DMS 273 treated with DMSO at 0.1 percent for 48 hours (cell line): ENCODE data around the gene MOV10L1.
"Not testable (repeated sequence)": the region's sequence is repeated elsewhere in the genome, so short reads cannot be mapped to it uniquely, and the experiment has no call there.

Source experiments
- DNase-seq: peaks from one replicate; lab custom pipeline; 2025; lab: John Stamatoyannopoulos, UW

MOV10L1 gene

GRCh38 chr22:50190182-50190940 is 100.6 kb downstream of the MOV10L1 start:
- DNase-seq = no peak

- DNase-seq = no peak
Observed at GRCh38 chr22:50190941-50191741, 101.3 kb downstream of the MOV10L1 start.

- no peak for DNase-seq
Observed at GRCh38 chr22:50192436-50193204, 102.8 kb downstream of the MOV10L1 start.

DNA sequence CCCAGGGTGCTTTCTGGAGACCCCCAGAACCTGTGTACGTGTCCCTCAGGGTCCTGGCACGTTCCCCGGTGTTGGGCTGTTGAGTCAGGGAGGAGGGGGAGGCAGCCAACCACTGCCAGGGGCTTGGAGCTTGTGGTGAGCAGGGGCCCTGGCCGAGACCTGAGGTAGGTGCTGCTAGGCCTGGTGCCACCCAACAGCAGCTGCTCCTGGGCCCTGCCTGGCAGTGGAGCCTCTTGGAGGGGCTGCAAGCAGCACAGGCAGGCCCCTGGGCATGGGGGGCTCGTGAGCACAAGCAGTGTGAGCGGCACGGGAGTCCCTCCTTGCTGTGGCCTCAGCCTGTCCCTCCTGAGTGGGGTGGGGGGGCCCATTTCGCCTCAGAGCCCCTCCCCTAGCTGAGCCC is 103.8 kb downstream of the MOV10L1 start:
- no peak for DNase-seq

- no peak for DNase-seq
Observed at GRCh38 chr22:50194037-50194805, 104.4 kb downstream of the MOV10L1 start.

- DNase-seq = no peak
Observed at GRCh38 chr22:50196256-50196655, 106.5 kb downstream of the MOV10L1 start.

GRCh38 chr22:50197000-50197800 is 107.4 kb downstream of the MOV10L1 start:
- no peak for DNase-seq

DNA sequence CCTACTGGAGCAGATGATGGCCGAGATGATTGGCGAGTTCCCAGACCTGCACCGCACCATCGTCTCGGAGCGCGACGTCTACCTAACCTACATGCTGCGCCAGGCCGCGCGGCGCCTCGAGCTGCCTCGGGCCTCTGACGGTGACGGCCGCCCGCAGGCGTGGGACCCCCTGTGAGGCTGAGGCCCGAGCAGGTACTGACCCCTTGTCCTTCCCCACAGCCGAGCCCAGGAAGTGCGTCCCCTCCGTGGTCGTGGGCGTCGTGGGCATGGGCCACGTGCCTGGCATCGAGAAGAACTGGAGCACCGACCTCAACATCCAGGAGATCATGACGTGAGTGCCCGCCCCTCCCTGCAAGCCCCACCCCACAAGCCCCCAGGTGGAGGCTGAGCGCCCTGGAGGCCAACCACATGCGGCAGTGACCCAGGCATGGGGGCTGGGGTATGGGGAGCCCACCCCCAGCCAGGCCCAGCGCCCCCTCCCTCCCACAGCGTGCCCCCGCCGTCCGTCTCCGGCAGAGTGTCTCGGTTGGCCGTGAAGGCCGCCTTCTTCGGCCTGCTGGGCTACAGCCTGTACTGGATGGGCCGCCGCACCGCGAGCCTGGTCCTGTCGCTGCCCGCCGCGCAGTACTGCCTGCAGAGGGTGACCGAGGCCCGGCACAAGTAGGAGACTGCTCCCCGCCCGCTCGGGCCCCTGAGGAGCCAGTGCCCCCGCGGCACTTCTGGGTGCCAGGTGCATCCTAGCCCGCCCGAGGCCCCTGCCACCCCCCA is 108.2 kb downstream of the MOV10L1 start:
- no peak for DNase-seq

DNA sequence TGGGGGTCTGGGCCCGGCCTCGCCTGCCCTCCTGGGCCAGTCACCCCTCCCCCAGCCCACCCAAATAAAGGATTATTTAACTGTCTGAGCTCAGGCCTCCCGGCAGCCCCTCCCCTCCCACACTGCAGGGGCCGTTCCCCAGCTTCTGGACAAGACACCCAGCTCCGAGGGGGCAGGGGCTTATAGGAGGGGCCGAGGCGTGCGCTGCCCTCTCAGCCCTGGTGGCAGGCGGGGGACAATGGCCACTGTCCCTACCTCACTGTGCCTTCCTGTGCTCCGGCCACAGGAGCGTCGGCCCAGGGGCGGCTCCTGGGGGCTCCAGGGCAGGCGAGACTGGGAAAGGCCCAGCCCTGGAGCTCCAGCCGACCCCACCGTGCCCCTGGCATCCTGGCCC is 108.8 kb downstream of the MOV10L1 start:
- no peak for DNase-seq

- DNase-seq = no peak
Observed at GRCh38 chr22:50199251-50199721, 109.5 kb downstream of the MOV10L1 start.

DNA sequence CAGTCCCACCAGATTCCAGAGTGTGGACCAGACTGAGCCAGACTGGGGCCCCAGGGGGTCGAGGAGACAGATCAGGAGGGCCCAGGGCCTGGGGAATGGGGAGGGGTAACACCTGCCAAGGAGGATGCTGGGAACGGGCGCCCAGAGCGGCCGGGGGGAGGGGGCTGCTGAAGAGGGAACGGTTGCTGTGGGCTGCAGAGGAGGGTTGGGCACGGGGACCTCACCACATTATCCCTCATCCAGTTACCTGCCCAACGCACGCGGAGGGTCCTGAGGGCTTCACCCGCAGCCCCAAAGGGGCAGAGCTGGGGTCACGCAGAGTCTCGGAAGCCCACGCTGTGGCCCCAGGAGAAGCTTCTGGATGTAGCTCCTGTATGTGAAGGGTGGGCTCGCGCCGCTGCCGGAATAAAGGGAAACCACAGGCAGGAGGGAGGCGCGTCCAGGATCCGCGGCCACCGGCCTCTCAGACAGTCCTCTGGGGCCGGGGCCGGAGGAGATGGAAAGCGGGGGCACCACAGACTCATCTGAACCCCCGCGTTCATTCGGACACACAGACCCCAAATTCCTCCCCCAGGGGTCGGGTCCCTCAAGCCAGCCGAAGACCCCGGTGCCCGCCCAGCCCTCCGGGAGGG is 110.1 kb downstream of the MOV10L1 start:
- DNase-seq = no peak

- DNase-seq = peak; percentile 37
Observed at GRCh38 chr22:50200461-50201190, 110.8 kb downstream of the MOV10L1 start, which contains the start of gene SELENOO. Gene SELENOO, plus strand, starts transcription at chr22:50201011. Its CDS starts 26 bp downstream, at chr22:50201037.

- DNase-seq = no peak
Observed at GRCh38 chr22:50201191-50202129, 111.7 kb downstream of the MOV10L1 start.

GRCh38 chr22:50202130-50202666 is 112.4 kb downstream of the MOV10L1 start:
- DNase-seq = no peak

GRCh38 chr22:50203288-50203687 is 113.5 kb downstream of the MOV10L1 start:
- no peak for DNase-seq

DNA sequence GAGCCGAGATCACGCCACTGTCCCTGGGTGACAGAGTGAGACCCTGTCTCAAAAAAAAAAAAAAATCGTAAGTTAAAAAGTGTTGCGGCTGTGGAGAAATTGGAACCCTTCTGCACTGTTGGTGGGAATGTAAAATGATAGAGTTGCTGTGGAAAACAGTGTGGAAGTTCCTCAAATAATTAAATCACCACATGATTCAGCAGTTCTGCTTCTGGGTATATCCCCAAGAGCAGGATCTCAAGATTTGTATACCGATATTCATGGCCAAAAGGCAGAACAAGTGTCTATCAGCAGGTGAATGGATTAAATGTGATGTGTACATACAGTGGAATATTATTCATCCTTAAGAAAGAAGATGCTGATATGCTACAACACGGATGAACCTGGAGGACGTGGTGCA is 114.8 kb downstream of the MOV10L1 start:
- no peak for DNase-seq

GRCh38 chr22:50204998-50205397 is 115.2 kb downstream of the MOV10L1 start:
- not testable (repeated sequence) for DNase-seq
